ENCODE data around the gene C1QL1. TPM values are rescaled to one million over a fixed set of nuclear protein-coding genes. Genes with fewer than 3 reads are reported as not detected.

The C1QL1 gene
- total and polyA plus RNA-seq, 2 experiments from 2014 or later = 12.8 to 54.9 TPM

DNA sequence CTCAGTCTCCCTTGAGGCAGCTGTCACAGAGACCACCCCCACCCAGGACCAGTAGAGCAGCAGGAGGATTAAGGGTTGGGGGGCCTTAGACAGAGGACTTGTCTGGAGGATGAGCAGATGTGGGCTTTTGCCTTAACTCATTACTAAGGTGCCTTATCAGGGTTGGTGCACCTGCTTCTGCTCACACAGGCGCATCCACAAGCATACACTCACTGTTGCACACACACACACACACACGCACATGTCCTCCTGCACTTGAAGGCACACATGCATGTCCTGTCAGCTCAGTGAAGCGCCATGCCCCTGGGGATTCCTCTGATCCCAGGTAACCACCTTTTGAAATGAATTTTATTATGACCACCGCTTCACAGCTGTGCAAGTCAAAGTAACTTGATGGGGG, 54.0 kb downstream of the C1QL1 start:
- H3K27ac ChIP-seq = no peak overlapping the region
- DNase-seq (ENCODE audit: low spot score) = no peak
- H3K4me2 ChIP-seq = no peak overlapping the region
- H3K27me3 ChIP-seq = peaks cover 4% of the 10 kb centered on the region
- TF ChIP-seq EZH2 (IDR thresholded peaks at IDR 0.05; ENCODE audit: borderline replicate concordance) (no peak), EZH2phosphoT487 (IDR thresholded peaks at IDR 0.05; ENCODE audit: low read depth, severe bottlenecking, unreplicated experiment) (no peak)
- TF ChIP-seq, protein P1, sequence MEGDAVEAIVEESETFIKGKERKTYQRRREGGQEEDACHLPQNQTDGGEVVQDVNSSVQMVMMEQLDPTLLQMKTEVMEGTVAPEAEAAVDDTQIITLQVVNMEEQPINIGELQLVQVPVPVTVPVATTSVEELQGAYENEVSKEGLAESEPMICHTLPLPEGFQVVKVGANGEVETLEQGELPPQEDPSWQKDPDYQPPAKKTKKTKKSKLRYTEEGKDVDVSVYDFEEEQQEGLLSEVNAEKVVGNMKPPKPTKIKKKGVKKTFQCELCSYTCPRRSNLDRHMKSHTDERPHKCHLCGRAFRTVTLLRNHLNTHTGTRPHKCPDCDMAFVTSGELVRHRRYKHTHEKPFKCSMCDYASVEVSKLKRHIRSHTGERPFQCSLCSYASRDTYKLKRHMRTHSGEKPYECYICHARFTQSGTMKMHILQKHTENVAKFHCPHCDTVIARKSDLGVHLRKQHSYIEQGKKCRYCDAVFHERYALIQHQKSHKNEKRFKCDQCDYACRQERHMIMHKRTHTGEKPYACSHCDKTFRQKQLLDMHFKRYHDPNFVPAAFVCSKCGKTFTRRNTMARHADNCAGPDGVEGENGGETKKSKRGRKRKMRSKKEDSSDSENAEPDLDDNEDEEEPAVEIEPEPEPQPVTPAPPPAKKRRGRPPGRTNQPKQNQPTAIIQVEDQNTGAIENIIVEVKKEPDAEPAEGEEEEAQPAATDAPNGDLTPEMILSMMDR (IDR thresholded peaks at IDR 0.05; ENCODE audit: poor library complexity) = no peak
- H3K9me3 ChIP-seq (ENCODE audit: low read depth) = no peaks in the 10 kb centered on the region
- H3K4me1 ChIP-seq (ENCODE audit: insufficient read depth) = peaks cover 9% of the 10 kb centered on the region
- H2AFZ ChIP-seq = no peak overlapping the region
- H3K36me3 ChIP-seq (replicated peaks; ENCODE audit: insufficient read depth, low read depth) = no peaks in the 10 kb centered on the region
- 91% methylated on average over 4 of the region's 4 CpGs for WGBS (ENCODE audit: low lambda C conversion rate, missing lambda C conversion rate)
- H3K79me2 ChIP-seq = no peaks in the 10 kb centered on the region
- H4K20me1 ChIP-seq (ENCODE audit: insufficient read depth, poor library complexity, severe bottlenecking) = no peaks in the 10 kb centered on the region
- no peak overlapping the region for H3K4me3 ChIP-seq
- H3K9me2 ChIP-seq (replicated peaks; ENCODE audit: insufficient read depth) = no peaks in the 10 kb centered on the region

DNA sequence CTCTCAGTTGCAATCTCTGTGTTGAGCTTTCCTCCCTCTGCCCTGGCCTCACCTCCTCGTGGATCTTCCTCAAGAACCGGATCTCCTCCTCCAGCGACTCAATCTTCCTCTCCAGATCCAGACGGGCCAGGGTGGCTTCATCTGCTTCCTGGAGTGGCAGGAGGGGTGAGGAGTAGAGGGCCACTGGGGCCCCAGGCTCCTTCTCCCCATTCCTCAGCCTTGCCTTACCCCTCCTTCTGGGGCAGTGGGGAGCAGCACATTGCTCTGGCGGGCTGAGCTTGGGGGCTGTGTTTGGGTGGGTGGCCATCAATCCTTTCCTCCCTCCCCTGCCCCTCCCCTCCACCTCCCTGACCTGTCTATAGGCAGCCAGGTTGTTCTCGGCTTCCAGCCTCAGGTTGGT, 54.4 kb downstream of the C1QL1 start:
- no peak overlapping the region for H2AFZ ChIP-seq
- peaks cover 4% of the 10 kb centered on the region for H3K27me3 ChIP-seq
- no peaks in the 10 kb centered on the region for H3K79me2 ChIP-seq
- DNase-seq (ENCODE audit: low spot score) = no peak
- H3K4me1 ChIP-seq (ENCODE audit: insufficient read depth) = peaks cover 9% of the 10 kb centered on the region
- no peaks in the 10 kb centered on the region for H3K9me2 ChIP-seq (replicated peaks; ENCODE audit: insufficient read depth)
- H3K36me3 ChIP-seq (replicated peaks; ENCODE audit: insufficient read depth, low read depth) = no peaks in the 10 kb centered on the region
- TF ChIP-seq EZH2phosphoT487 (IDR thresholded peaks at IDR 0.05; ENCODE audit: low read depth, severe bottlenecking, unreplicated experiment) (no peak), EZH2 (IDR thresholded peaks at IDR 0.05; ENCODE audit: borderline replicate concordance) (no peak)
- TF ChIP-seq, protein P1 (IDR thresholded peaks at IDR 0.05; ENCODE audit: poor library complexity) = no peak
- 64% methylated on average over 6 of the region's 6 CpGs for WGBS (ENCODE audit: low lambda C conversion rate, missing lambda C conversion rate)
- no peak overlapping the region for H3K4me2 ChIP-seq
- no peaks in the 10 kb centered on the region for H4K20me1 ChIP-seq (ENCODE audit: insufficient read depth, poor library complexity, severe bottlenecking)
- no peak overlapping the region for H3K27ac ChIP-seq
- no peak overlapping the region for H3K4me3 ChIP-seq
- H3K9me3 ChIP-seq (ENCODE audit: low read depth) = no peaks in the 10 kb centered on the region

DNA sequence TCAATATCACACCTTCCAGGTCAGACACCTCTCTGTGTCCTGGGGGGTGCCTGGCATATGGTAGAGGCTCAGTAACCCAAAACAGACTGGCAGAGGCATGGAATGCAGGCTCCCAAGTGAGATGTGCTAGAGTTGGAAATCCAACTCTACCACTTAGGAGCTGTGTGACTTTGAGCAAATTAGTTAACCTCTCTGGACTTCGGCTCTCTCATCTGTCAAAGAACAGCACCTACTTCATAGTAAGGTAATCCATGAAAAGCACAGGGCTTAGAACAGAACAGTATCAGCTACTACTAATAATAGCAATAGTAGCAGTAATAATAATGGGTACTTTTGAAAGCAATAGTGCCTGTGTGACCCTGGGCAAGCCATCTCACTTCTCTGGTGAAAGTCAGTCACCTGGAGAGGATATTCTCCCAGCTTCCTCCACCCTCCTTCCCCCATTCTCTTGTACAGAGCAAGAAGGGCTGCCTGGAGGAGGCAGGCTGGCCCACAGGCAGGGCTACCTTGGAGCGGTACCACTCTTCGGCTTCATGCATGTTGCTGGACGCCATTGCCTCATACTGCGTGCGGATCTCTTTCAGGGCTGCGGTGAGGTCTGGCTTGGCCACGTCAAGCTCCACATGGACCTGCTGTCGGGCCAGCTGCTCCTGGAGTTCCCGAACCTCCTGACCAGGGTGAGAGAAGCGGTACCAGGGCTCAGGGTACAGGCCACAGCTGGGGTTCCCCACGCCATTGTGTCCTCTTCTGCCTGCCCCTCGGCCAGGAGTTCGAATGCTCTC, 55.1 kb downstream of the C1QL1 start:
- Histone ChIP-seq H2AFZ (no peak overlapping the region), H3K27me3 (peaks cover 4% of the 10 kb centered on the region), H3K27ac (no peak overlapping the region), H3K4me1 (ENCODE audit: insufficient read depth) (peaks cover 9% of the 10 kb centered on the region), H3K4me2 (no peak overlapping the region), H4K20me1 (ENCODE audit: insufficient read depth, poor library complexity, severe bottlenecking) (no peaks in the 10 kb centered on the region), H3K79me2 (no peaks in the 10 kb centered on the region), H3K9me2 (replicated peaks; ENCODE audit: insufficient read depth) (no peaks in the 10 kb centered on the region), H3K36me3 (replicated peaks; ENCODE audit: insufficient read depth, low read depth) (no peaks in the 10 kb centered on the region), H3K9me3 (ENCODE audit: low read depth) (no peaks in the 10 kb centered on the region), H3K4me3 (no peak overlapping the region)
- WGBS (ENCODE audit: low lambda C conversion rate, missing lambda C conversion rate) = 94% methylated on average over 14 of the region's 14 CpGs
- DNase-seq (ENCODE audit: low spot score) = no peak
- TF ChIP-seq, protein P1 (IDR thresholded peaks at IDR 0.05; ENCODE audit: poor library complexity) = no peak
- TF ChIP-seq EZH2 (IDR thresholded peaks at IDR 0.05; ENCODE audit: borderline replicate concordance) = no peak
- no peak for TF ChIP-seq EZH2phosphoT487 (IDR thresholded peaks at IDR 0.05; ENCODE audit: low read depth, severe bottlenecking, unreplicated experiment)
